Naive thymus-derived CD8-positive, alpha-beta T cell (primary cell): ENCODE data around the gene CLGN. TPM values are rescaled to one million over a fixed set of nuclear protein-coding genes. Genes with fewer than 3 reads are reported as not detected.
A peak's percentile ranks its signal among the peaks of the same experiment; 100 is the strongest.

Experiments
- ATAC-seq, 2 donors: fragments of 150-1000 bp; cut with Tn5 transposase in 1 of 2; sonication (Bioruptor Pico), chemical (Tn5 transposase) in 1 of 2; 1 replicate in 1 of 2; 2 replicates in 1 of 2; pipeline ENCODE4 v1.10.0; 2021; ENCODE audit warnings: mild to moderate bottlenecking in 2 of 2, moderate library complexity in 2 of 2
- POLR2A ChIA-PET: fragments of 350-600 bp; sonication (Branson Sonifier 250); formaldehyde crosslinking; loops from one replicate; lab custom pipeline; 2021; ENCODE audit warnings: antibody characterized with exemption; lab: Charles Lee
- DNase-seq, 10 donors: peaks; one replicate each; pipeline versions ENCODE4 v3.0.0 to v3.0.0-alpha.2; 2020 to 2022
- H3K27ac Mint-ChIP-seq, 10 donors: one replicate each; pipeline ENCODE4 v1.8.0; 2020 to 2022; ENCODE audit warnings: mild to moderate bottlenecking in 10 of 10, mixed read lengths in 10 of 10, moderate library complexity in 4 of 10, inconsistent platforms in 1 of 10
- H3K27me3 Mint-ChIP-seq, 5 donors: one replicate each; pipeline ENCODE4 v1.8.0; 2021 to 2022; ENCODE audit warnings: mixed read lengths in 5 of 5
- H3K36me3 Mint-ChIP-seq, 3 donors: one replicate each; pipeline ENCODE4 v1.8.0; 2020 to 2022; ENCODE audit warnings: mixed read lengths in 3 of 3, mild to moderate bottlenecking in 2 of 3, inconsistent platforms in 1 of 3
- H3K4me1 Mint-ChIP-seq, 4 donors: one replicate each; pipeline ENCODE4 v1.8.0; 2021 to 2022; ENCODE audit warnings: mixed read lengths in 4 of 4
- H3K4me3 Mint-ChIP-seq, 10 donors: one replicate each; pipeline ENCODE4 v1.8.0; 2020 to 2022; ENCODE audit warnings: mild to moderate bottlenecking in 10 of 10, mixed read lengths in 10 of 10, moderate library complexity in 6 of 10, inconsistent platforms in 1 of 10
- H3K9me3 Mint-ChIP-seq, 9 donors: one replicate each; pipeline ENCODE4 v1.8.0; 2020 to 2022; ENCODE audit warnings: mixed read lengths in 9 of 9, mild to moderate bottlenecking in 3 of 9, inconsistent platforms in 1 of 9, moderate library complexity in 1 of 9
- polyA plus RNA-seq, 3 donors: library from polyadenylated mRNA; unstranded; fragments of 300-500 nt; fragmentation: Illumina TruSeq; gene quantifications; one replicate each; pipeline ENCODE4 v1.2.3, GENCODE V29; 2021
- total RNA-seq, 8 experiments: library from RNA in 2 of 8; stranded (reverse) in 2 of 8; gene quantifications; one replicate each; pipeline ENCODE4 v1.2.3 and lab custom pipeline; 2021 to 2026

The CLGN gene
- total and polyA plus RNA-seq, 5 experiments from 2014 or later, result 0.11 TPM; not detected in 4

DNA sequence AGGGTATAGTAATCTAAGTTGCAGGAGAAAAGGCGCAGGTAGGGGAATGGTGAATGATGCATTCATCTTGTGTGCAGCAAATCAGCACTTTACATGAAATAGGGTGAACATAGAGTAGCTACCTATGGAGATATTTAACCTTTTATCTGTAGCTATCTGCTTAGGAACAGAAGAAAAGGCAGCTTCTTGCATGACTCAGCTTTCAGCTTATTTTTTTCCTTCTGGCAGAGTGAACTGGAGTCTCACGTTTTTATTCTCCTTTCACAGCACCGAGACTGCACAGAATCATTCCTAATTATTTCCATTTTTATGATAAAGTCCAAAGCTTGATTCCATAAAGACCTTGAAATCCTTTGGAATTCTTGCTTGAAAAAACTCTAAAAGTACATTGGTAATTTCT is 58.8 kb downstream of the CLGN start:
- Mint-ChIP-seq H3K27ac (no peak overlapping the region), H3K4me1 (peaks cover 2 to 10% (median 3%) of the 10 kb centered on the region in 4 donors), H3K27me3 (peaks cover 0 to 3% (median 0%) of the 10 kb centered on the region in 5 donors), H3K36me3 (peaks cover 0 to 6% (median 0%) of the 10 kb centered on the region in 3 donors), H3K4me3 (no peak overlapping the region), H3K9me3 (no peaks in the 10 kb centered on the region)
- POLR2A ChIA-PET, result no interaction called here
- no peak for DNase-seq
- no peak for ATAC-seq

DNA sequence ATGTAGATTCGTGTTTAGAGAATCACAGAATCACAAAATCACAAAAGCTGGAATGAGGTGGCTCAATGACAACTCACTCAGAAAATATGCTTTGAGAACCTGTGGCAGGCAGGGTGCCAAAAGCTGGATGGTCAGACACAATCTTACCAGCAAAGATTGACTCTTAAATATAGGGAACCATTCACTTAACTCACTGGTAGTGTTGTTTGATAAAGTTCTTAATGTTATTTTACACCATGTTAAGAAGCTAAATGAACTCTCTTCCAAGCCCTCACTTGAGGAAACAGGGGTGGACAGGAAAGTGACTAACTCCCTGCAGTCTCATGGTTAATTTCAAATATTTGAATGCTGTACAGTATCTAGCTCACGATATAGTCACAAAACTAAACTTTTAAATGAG is 59.7 kb downstream of the CLGN start:
- no peak overlapping the region for H3K27ac Mint-ChIP-seq
- H3K27me3 Mint-ChIP-seq, result peaks cover 0 to 3% (median 0%) of the 10 kb centered on the region in 5 donors
- POLR2A ChIA-PET, result no interaction called here
- no peak for DNase-seq
- H3K36me3 Mint-ChIP-seq, result peaks cover 0 to 6% (median 0%) of the 10 kb centered on the region in 3 donors
- no peaks in the 10 kb centered on the region for H3K9me3 Mint-ChIP-seq
- H3K4me1 Mint-ChIP-seq, result peaks cover 2 to 10% (median 3%) of the 10 kb centered on the region in 4 donors
- no peak overlapping the region for H3K4me3 Mint-ChIP-seq
- no peak for ATAC-seq

DNA sequence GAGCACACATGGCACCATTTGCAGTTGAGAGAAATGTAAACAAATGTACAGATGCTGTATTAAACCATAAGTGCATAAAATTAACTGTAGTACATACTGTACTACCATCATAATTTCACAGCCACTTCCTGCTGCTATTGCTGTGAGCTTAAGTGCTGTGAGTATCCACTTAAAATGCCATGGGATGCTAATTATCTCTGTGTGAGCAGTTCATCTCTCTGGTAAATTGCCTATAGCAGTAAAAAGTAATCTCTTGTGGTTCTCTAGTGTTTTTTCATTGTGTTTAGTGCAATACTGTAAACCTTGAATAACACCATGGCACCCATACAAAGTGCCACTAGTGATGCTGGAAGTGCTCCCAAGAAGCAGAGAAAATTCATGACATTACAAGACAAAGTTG is 63.9 kb downstream of the CLGN start:
- Mint-ChIP-seq H3K4me3 (no peak overlapping the region), H3K4me1 (peaks cover 0 to 6% (median 0%) of the 10 kb centered on the region in 4 donors), H3K9me3 (no peaks in the 10 kb centered on the region), H3K27ac (no peak overlapping the region), H3K36me3 (peaks cover 0 to 6% (median 0%) of the 10 kb centered on the region in 3 donors), H3K27me3 (no peaks in the 10 kb centered on the region)
- POLR2A ChIA-PET, result no interaction called here
- no peak for ATAC-seq
- DNase-seq, result no peak

DNA sequence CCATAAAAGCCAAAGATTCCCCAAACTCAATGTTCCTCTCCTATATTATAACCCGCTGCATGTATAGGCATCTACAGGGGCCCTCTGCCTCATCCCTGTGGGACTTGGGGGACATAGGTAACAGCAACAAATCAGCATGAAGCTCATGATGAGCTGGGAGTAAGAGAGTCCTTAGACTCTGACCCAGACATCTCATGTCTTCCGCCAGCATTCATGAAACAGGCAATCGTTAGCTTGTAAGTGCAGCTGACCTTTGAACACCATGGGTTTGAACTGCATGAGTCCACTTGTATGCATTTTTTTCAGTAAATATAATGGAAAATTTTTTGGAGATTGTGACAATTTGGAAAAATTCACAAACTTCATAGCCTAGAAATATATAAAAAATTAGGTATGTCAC is 64.4 kb downstream of the CLGN start:
- POLR2A ChIA-PET, result interaction anchor here (1.2 kb wide), 1 partner anchor 10 kb away, joined by 4 read pairs; the partner anchor contains the start of gene SCOC
- no peak overlapping the region for H3K27ac Mint-ChIP-seq
- DNase-seq (no peak), ATAC-seq (no peak)
- no peaks in the 10 kb centered on the region for H3K9me3 Mint-ChIP-seq
- H3K36me3 Mint-ChIP-seq, result peaks cover 0 to 4% (median 0%) of the 10 kb centered on the region in 3 donors
- no peak overlapping the region for H3K4me3 Mint-ChIP-seq
- peaks cover 0 to 6% (median 0%) of the 10 kb centered on the region in 4 donors for H3K4me1 Mint-ChIP-seq
- no peaks in the 10 kb centered on the region for H3K27me3 Mint-ChIP-seq

DNA sequence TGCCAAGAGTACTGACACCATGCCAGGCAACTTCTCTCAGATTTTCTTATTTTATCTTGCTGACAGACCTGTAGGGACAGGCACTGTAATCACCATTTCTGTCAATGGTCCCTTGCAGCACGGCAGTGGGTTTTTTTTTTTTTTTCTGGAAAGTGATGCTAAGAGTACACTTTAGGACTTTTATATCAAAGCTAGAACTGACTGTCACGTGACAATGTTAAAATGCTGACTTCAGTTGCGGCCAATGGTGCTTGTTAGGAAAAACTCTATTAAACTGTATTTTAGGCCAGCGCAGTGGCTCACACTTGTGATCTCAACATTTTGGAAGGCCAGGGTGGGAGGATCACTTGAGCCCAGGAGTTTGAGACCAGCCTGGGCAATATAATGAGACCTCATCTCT is 66.3 kb downstream of the CLGN start:
- Mint-ChIP-seq H3K27ac (no peak overlapping the region), H3K36me3 (peaks cover 0 to 2% (median 0%) of the 10 kb centered on the region in 3 donors), H3K9me3 (no peaks in the 10 kb centered on the region), H3K4me1 (peaks cover 0 to 6% (median 0%) of the 10 kb centered on the region in 4 donors), H3K27me3 (peaks cover 0 to 2% (median 0%) of the 10 kb centered on the region in 5 donors), H3K4me3 (no peak overlapping the region)
- POLR2A ChIA-PET, result interaction anchor here (2.9 kb wide), 1 partner anchor 12 kb away, joined by 8 read pairs; the partner anchor contains the start of gene SCOC
- ATAC-seq (no peak), DNase-seq (no peak)

DNA sequence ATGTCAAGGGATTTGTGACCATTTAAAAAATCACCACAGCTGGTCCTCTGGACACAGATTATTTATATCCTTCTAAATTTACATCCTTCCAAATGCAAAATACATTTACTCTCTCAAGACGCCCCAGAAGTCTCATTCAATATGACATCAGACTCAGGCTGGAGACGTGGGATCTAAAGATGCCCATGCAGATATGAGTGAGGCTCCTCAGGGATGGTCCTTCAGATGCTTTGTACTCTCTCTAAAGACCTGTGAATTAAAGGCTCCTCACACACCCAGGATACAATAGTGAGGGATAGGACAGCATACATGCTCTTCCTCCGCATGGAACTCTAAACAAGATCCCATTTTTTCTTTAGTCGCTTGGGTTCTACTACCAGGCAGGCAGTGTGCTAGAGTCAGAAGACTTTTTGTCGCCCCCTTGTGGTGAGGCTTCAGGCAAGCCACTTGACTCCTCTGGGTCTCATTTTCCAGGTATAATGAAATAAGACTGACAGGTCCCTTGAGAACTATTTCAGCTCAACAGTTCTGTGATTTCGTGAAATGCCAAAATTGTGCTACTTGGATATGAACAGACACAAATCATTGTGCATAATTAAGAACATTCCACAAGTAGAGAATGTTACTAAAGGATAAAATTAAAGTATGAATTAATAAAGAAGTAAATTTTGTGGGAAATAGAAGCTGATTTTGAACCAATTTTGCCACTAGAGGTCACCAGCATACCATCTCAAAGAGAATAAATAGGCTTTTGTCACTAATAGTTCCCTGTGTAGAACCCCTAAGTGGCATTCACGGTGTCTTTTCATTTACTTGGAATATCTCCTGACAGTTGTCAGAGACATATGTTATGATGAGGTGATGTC is 67.7 kb downstream of the CLGN start:
- peak; percentile 47 to 87 (median 72) for DNase-seq
- Mint-ChIP-seq H3K4me1 (peaks cover 0 to 6% (median 0%) of the 10 kb centered on the region in 4 donors), H3K4me3 (no peak overlapping the region), H3K27ac (peak overlapping the region in 1 of 10 donors; percentile 67), H3K9me3 (no peaks in the 10 kb centered on the region), H3K27me3 (peaks cover 0 to 2% (median 0%) of the 10 kb centered on the region in 5 donors), H3K36me3 (no peaks in the 10 kb centered on the region)
- peak; percentile 91 to 98 for ATAC-seq
- POLR2A ChIA-PET, result interaction anchor here (2.9 kb wide), 1 partner anchor 14 kb away, joined by 8 read pairs; the partner anchor contains the start of gene SCOC

DNA sequence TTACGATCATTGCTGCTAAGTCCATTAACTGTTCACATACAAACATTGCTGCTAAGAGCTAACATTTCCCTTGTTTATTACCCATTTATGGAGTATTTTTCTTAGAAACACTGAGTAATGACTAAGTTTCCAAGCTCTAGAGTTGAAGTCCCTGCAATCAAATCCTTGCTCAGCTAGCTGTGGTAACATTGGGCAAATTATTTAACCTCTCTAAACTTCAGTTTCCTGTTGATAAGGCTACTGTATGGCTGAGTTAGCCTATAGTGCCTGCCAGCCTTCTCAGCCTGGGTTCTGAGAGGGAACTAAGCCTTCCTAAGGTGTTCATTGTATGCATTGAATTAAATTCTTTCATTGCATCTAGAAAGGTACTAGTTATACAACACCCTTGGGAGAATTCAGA is 69.2 kb downstream of the CLGN start:
- Mint-ChIP-seq H3K9me3 (no peaks in the 10 kb centered on the region), H3K36me3 (no peaks in the 10 kb centered on the region), H3K27me3 (peaks cover 0 to 2% (median 0%) of the 10 kb centered on the region in 5 donors), H3K27ac (peak overlapping the region in 1 of 10 donors; percentile 17), H3K4me3 (no peak overlapping the region), H3K4me1 (peaks cover 5 to 17% (median 11%) of the 10 kb centered on the region in 4 donors)
- DNase-seq (no peak), ATAC-seq (no peak)
- POLR2A ChIA-PET, result no interaction called here

DNA sequence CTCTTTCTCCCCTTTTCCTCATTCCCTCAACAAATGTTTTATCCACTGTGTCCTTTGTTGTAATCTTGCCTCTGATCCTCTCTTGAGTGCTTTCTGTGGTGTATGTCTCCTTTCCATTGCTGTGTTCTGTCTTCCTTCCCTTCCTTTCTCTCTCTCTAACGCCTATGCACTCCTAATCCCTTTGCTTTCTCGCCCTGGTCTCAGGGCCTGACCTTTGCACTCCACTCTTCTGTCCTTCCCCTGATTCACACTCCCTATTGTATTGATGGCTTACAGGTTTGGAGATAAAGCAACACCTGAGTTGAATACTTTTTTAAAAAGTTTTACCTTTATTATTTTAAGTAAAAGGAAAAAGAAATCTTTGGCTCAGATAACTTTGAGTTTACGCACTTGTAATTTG is 69.6 kb downstream of the CLGN start:
- H3K9me3 Mint-ChIP-seq, result no peaks in the 10 kb centered on the region
- no peak for ATAC-seq
- peaks cover 5 to 21% (median 16%) of the 10 kb centered on the region in 4 donors for H3K4me1 Mint-ChIP-seq
- H3K27ac Mint-ChIP-seq, result peak overlapping the region in 1 of 10 donors; percentile 17
- DNase-seq, result no peak
- POLR2A ChIA-PET, result no interaction called here
- no peaks in the 10 kb centered on the region for H3K36me3 Mint-ChIP-seq
- H3K4me3 Mint-ChIP-seq, result no peak overlapping the region
- peaks cover 0 to 2% (median 0%) of the 10 kb centered on the region in 5 donors for H3K27me3 Mint-ChIP-seq

DNA sequence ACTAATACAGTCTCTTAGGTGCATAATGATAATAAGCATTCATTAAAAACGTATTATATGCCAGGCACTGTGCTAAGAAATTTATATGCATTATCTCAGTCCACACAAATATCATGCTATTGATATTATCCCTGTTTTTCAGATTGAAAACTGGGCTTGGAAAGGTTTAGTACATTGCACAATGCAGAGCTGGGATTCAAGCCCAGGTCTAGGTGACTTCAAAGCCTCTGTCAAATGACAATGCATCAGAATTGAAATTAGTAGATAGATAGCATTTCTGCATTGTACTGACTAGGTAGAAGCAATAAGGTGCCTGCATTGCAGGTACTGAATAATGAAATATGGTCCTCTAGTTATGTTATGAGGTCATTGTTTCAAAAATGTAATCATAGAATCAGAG is 72.2 kb downstream of the CLGN start:
- Mint-ChIP-seq H3K4me1 (peaks cover 7 to 21% (median 18%) of the 10 kb centered on the region in 4 donors), H3K36me3 (no peaks in the 10 kb centered on the region), H3K9me3 (no peaks in the 10 kb centered on the region), H3K4me3 (no peak overlapping the region), H3K27ac (no peak overlapping the region), H3K27me3 (peaks cover 0 to 2% (median 0%) of the 10 kb centered on the region in 5 donors)
- ATAC-seq, result no peak
- no peak for DNase-seq
- POLR2A ChIA-PET, result no interaction called here

DNA sequence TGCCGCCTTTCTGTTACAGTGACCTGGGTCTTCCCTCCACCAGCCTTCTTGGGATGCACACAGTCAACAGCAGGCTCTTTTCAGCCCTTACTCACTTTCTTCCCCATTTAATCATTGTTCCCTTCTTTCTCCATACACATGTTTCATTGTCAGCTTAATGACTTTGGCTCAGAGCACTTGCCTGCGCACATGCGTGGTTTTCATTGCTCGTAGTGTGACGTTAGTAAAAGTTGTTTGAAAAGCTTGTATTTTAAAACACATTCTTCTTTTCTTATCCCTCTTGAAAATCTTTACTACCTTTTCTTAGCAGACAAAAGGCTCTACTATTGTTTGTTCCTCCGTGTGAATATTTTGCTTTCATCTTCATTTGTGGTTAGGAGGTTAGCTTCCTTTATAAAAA is 73.7 kb downstream of the CLGN start:
- no peaks in the 10 kb centered on the region for H3K9me3 Mint-ChIP-seq
- DNase-seq (peak in 3 of 10 donors; percentile 23 to 50 (median 46)), ATAC-seq (peak; percentile 62 to 63)
- POLR2A ChIA-PET, result interaction anchor here (1.9 kb wide), 1 partner anchor 19 kb away, joined by 7 read pairs; the partner anchor contains the start of gene SCOC
- H3K27me3 Mint-ChIP-seq, result peaks cover 0 to 2% (median 0%) of the 10 kb centered on the region in 5 donors
- peaks cover 7 to 21% (median 15%) of the 10 kb centered on the region in 4 donors for H3K4me1 Mint-ChIP-seq
- H3K27ac Mint-ChIP-seq, result peak overlapping the region; percentile 24 to 95 (median 83)
- H3K4me3 Mint-ChIP-seq, result peak overlapping the region in 9 of 10 donors; percentile 4 to 85 (median 74)
- no peaks in the 10 kb centered on the region for H3K36me3 Mint-ChIP-seq

DNA sequence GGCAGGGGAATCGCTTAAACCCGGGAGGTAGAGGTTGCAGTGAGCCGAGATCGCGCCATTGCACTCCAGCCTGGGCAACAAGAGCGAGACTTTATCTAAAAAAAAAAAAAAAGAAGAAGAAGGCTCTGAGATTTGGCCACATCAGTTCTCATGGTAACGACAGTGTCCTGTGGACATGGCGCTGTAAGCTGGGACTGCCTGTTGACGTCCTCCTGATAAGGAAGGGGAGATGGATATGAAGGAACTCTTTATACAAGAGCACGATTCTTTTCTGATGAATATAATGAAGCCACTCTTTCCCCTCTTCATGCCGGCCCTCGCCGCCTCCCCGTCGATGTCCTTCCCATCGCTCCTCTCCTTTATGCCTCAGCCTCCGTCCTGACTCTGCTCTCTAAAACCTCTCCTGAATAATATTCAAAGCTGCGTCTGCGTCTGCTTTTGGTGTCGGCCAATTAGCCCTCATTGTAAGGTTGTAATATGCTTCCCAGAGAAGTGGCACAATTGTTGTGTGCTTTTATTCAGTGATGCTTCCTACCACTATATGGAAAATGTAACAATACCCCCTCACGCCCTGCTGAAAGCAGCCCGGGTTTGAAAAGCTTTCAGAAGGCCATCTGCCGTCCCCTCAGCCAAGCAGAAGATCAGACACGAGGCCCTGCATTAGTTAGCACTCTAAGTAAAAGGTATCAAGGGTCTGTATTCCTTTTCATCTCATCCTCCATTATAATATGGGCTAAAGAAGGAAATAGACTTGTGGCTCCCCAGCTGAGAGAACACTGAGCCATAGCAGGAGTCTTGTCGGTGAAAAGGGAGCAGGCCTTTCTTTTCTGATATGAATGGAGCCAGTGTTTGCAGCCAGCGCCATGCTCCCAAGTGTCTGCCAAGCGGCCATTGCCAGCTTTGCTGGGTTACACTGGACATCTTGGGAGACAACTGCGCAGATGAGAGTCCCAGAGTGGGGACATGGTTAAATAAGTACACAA is 76.1 kb downstream of the CLGN start:
- Mint-ChIP-seq H3K4me3 (no peak overlapping the region), H3K27me3 (peaks cover 0 to 9% (median 4%) of the 10 kb centered on the region in 5 donors), H3K4me1 (peaks cover 7 to 21% (median 15%) of the 10 kb centered on the region in 4 donors), H3K9me3 (no peaks in the 10 kb centered on the region), H3K36me3 (no peaks in the 10 kb centered on the region), H3K27ac (peak overlapping the region in 4 of 10 donors; percentile 6 to 70 (median 26))
- POLR2A ChIA-PET, result interaction anchor here (1.0 kb wide), 1 partner anchor 10 kb away, joined by 4 read pairs; no protein-coding TSS in a partner anchor
- no peak for DNase-seq
- no peak for ATAC-seq

DNA sequence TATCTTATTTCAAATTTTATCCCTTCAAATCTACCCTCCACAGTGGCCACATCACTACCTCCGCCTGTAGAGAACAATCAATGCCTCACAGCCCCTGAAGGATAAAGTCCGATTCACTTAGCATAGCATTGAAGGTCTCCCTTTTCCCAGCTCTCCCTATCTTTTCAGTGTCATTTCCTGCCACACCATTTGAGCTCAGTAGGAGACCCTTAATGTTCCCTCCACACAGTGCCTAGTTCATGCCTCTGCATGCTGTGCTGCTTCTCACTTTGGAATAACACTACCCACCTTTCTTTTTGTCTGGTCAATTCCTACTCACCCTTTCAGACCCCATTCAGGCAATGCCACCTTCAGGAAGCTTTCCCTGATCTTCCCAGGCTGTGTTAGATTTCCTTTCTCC is 77.6 kb downstream of the CLGN start:
- H3K9me3 Mint-ChIP-seq, result no peaks in the 10 kb centered on the region
- peaks cover 7 to 21% (median 15%) of the 10 kb centered on the region in 4 donors for H3K4me1 Mint-ChIP-seq
- POLR2A ChIA-PET, result no interaction called here
- peaks cover 2 to 11% (median 5%) of the 10 kb centered on the region in 5 donors for H3K27me3 Mint-ChIP-seq
- no peak overlapping the region for H3K4me3 Mint-ChIP-seq
- no peak for DNase-seq
- no peaks in the 10 kb centered on the region for H3K36me3 Mint-ChIP-seq
- peak overlapping the region in 1 of 10 donors; percentile 54 for H3K27ac Mint-ChIP-seq
- ATAC-seq, result no peak
